Superior temporal gyrus (tissue), 1 donor: Measurements from ENCODE around the gene SSR1.

Experiments used
- DNase-seq: peaks from one replicate; pipeline ENCODE4 v3.0.0-alpha.2; 2016; ENCODE audit errors: extremely low spot score

SSR1 gene

DNA sequence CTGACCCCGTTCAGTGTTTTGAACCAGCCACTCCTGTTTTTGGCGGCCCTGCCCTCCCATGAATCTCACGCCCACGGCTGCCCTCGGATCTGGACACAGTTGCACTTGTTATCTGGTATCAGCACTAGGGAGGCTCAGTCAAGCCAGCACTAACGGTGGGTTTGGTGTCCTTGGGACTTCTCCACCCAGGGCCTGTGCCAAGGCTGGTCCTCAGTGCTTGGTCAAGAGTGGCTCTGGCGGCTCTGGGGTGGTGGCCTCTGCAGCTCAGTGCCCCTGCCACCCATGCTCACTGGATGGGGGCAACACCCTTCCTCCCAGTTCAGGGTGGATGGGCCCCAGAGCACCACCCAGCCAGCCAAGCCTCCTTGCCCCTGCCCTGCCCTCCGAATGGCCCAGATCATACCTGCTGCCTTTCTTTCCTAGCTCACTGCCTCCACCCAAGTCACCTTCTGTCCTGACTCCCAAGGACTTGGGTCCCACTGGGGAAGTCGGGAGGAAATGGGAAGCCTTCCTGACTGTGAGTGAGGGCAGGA lies 54.7 kb downstream of the SSR1 start:
- DNase-seq: no peak

DNA sequence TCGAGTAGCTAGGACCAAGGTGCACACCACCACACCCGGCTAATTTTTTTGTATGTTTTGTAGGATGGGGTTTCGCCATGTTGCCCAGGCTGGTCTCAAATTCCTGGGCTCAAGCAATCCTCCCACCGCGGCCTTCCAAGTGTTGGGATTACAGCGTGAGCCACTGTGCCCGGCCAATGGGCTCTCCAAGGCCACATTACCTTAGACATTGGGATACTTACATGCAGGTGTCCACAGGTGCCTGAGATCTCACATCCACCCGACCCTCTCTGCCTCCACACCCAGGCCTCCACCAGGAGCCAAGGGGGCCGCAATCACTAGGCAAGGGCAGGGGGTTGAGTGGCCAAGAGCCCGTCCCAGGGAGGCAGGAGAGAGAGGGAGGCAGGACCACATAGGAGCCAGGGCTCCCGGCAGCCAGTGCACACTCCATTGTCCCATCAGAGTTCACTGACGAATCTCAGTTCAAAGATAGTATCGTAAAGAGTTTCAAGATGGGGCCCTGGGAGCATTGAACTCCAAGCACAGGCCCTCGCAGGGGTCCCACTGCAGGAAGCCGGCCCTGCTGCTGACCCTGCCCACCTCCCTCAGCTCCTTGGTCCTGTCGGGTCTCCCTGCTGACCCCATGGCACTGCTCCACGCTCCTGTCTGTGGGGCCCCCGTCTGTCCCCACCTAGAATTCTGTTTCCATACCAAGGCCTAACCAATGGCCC lies 55.3 kb downstream of the SSR1 start:
- no peak for DNase-seq

DNA sequence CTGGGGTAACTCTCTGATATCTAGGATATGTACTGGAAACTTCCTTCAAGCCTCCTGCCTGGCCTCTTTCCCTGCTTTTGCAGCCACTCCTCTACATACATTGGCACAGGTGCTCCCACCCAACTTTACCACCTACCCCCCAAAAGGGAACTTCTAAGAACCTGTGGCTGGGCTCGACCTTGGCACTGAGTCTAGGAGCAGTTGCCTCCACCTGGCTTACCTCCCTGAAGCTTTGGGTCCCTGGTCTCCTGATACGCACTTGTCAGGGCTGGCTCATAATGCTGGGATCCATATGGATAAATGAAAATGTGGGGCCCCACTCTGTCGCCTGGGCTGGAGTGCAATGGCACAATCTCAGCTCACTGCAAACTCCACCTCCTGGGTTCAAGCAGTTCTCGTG lies 56.2 kb downstream of the SSR1 start:
- no peak for DNase-seq

DNA sequence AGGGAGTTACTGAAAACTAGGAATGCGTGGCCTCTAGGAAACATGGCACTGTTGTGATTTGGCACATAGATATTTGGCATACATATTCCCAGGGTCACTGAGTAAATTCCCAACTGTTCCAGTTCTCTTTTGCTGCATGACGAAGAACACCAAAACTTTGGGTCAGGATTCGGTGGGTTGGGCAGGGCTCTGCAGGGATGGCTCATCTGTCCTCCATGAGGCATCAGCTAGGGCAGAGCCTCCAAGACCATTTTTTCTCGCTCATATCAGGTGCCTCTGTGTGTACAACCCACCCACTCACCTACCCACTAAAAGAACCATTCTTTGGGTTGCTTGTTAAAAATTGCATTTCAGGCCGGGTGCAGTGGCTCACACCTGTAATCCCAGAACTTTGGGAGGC lies 57.1 kb downstream of the SSR1 start:
- DNase-seq: no peak

DNA sequence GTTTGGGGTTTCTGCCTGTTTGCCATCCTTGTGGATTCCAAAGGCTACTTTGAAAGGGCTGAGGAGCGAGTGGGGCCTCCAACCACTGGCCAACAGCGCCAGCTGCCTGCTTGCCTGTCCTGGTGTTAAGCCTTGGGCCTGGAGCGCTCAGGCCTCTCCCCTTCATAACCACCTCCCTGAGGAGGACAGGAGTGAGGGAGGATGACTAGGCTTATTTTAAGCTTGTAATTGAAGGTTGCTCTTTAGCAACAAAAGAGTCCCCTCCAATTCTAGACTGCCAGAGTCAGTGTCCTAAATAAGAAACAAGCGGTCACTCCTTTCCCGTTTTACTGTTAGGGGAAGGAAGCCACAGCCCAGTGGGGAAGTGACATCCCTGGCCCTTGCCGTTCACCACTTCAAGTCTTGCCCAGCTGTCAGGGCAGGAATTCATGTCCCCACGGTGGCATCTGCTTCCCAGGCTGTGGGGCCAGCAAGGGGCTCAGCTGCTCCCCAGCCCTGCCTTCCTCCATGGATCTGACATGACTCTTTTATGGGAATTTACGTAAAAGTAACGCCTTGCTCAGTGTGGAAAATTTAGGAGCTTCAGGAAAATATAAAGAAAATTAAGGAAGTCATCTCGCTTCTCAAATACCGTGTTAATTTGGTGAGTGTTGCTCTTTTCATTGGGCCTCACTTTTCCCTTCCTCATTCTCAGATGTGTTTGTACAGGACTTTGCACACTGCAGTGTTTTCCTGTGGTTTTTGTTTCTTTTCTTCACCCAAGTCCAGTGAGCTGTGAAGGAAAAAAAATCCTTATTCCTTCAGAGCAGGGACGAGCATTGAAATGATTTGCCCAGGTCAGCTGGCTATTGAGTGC lies 57.8 kb downstream of the SSR1 start:
- peak; percentile 10 for DNase-seq

DNA sequence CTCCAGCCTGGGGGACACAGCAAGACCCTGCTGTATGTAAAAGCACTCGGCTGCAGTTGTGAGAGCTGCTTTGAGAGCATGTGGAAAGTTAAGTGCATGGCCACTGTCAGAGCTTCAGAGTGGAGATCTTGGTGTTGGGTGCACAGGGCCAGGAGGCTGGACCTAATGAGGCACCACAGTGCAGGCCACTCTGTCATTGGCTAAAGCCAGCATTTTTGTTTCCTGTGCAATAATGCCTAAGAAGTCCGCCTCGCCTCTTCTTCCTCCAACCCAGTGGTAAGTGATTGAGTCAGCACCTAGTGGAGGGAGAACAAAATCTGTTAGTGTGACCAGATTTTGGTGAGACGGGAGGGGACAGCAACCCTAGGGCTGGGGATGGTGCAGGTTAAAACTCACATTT lies 60.6 kb downstream of the SSR1 start:
- DNase-seq: no peak

DNA sequence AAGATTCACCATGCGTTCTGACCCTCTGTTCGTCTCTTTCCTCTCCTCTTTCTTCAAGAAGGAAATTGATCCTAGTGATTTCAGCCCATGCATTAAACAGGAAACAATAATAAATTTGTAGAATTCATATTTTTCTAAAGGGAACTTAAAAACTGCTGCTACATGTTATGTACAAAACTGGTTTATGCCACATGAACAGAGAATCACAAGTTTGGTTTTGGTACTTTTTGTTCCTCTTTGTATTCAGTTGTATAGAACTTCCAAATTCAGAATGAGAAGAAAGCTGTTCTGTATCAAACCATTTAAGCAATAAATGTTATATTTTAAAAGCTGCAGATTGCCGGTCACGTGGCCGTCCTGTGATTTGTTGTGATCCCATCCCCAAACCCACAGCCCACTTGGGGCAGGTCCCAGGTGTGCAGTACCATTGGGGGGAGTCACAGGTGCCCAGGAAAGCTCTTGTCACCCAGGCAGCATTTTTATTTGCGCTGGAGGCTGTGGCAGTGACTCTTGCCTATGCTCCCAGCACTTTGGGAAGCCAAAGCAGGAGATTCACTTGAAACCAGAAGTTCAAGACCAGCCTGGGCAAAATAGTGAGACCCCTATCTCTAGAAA lies 61.2 kb downstream of the SSR1 start:
- DNase-seq: no peak

DNA sequence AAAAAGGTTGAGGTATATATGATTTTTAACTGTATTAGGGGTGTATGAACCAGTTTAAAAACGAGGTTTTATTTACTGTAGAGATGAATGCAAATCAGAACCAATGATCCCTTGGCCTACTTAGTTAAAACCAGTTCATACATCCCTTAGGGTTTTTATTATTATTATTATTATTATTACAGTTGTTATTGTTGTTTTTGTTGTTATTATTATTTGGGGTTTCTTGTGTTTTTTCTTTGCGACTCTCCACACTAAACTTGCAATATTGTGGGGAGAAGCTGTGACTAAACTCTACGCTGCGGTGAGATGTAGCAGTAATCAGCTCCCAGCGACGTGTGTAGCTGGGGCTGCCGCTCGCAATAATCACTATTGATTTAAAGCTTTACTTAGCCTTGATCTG lies 62.2 kb downstream of the SSR1 start:
- no peak for DNase-seq

DNA sequence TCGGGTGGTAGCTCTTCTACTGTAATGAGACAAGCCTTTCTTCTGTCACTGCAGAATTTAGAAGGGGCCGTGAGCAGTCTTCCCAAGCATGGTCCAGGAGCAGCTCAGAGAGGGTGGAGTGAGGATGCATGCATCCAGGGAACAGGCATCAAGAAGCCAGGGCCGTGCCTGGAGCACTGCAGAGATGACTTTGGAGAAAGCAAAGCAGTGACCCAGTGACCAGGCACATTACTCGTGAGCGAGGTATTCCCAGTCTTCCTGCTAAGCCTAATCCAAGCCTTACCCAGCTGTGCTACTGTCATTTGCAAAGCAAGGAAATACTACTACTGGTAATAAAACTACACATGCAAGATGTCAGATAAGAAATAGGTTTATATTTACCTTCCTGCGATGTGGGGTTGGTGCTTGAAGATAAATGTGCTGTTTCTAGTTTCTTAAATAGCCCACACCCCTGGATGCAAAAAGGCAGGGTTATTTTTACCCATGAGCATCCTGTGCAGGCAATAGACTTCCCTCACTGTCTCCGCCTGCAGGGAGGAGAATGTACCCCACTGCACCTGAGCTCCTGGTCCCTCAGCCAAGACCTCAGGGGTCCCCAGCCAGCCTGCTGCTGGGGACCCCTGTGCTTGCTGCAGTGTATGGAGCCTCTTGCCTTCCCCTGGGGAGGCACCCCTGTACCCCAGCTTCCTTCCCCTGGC lies 62.9 kb downstream of the SSR1 start:
- DNase-seq: no peak

DNA sequence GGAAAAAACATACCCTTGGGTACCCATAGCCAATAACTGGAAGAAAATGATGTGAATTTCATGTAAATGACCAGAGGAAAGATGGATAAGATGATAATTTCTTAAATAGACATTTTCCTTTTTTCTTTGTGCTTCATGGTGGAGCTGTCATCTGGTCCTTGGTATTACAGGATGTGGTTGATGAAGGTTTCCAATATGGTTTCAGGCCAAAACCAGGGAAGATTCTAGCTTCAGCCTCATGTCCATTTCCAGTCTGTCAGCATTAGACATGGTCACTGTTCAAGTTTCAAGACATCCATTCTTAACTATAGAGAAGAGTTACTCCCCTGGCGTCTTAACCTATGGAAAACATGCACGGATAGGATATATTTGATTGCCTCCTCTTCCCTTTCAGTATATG lies 63.6 kb downstream of the SSR1 start:
- no peak for DNase-seq

DNA sequence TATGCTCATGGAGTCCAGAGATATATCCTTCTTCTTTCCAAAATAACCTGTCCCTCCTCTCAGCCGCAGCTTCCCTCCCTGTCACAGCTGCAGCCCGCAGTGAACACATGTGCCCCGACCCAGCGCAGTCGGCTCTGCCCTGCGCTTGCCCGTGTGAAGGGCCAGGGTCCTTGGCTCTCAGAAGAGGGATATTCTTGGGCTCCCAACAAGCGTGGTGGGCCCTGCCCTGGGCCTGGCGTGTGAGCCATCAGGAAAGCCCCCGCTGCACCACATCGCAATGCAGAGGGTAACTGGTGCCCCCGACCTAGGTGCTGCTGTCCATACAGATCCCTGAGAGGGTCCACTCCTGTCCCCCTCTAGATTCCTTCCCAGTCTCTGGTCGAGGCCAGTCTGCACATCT lies 65.2 kb downstream of the SSR1 start:
- DNase-seq: no peak

DNA sequence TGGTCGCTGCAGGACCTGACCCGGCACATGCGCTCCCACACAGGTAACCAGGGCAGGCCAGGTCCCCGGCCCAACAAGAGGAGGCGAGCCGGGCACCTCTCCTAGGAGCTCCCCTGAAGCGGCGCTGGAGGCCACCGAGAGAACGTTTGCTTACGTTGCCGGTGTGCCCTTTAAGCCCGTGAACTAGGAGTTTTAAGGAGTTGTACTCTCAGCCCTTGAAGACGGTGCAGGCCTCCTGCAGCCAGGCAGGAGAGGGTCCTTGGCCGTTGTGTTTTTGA lies 65.9 kb downstream of the SSR1 start:
- DNase-seq: no peak

DNA sequence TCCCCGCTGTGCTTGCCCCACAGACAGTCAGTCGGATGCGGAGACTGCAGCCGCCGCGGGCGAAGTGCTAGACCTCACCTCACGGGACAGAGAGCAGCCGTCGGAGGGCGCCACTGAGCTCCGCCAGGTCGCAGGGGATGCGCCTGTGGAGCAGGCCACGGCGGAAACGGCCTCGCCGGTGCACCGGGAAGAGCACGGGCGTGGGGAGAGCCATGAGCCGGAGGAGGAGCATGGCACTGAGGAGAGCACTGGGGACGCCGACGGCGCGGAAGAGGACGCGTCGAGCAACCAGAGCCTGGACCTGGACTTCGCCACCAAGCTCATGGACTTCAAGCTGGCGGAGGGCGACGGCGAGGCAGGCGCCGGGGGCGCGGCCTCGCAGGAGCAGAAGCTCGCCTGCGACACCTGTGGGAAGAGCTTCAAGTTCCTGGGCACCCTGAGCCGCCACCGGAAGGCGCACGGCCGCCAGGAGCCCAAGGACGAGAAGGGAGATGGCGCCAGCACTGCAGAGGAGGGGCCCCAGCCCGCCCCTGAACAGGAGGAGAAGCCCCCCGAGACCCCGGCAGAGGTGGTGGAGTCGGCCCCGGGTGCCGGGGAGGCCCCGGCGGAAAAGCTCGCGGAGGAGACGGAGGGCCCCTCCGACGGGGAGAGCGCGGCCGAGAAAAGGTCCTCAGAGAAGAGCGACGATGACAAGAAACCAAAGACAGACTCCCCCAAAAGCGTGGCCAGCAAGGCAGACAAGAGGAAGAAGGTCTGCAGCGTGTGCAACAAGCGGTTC lies 66.4 kb downstream of the SSR1 start:
- no peak for DNase-seq

DNA sequence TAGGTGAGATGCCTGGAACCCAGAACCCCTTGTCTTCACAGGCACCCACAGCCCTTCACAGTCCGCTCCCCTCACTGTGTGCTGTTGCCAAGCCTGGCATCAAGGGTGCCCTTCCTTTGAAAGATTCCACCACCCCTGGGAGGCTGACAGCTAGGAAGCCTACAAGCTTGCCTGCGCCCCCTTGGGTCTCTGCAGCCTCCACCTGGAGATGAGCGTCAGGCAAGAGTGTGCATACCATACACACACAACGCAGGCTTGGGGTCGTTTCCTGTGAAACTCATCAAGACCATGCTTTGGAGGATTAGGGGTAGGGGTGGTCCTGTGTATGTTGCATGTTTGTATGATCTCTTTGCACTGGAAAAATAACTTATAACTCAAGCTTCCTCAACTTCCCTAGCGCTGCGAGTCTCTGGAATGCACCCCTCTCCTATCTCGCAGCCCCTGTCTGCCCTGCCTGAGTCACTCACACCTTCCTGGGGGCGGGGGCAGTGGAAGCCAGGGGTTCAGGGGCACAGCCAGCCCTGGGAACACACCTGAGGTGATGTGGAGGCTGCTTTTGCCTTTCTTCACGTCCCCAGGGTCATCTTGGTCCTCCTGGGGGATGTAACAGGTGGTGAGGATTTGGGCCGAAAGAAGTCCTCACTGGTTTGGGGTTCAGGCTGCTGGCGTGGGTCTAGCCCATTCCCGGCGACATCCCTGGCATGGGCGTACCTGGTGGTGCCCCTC lies 67.2 kb downstream of the SSR1 start:
- no peak for DNase-seq

DNA sequence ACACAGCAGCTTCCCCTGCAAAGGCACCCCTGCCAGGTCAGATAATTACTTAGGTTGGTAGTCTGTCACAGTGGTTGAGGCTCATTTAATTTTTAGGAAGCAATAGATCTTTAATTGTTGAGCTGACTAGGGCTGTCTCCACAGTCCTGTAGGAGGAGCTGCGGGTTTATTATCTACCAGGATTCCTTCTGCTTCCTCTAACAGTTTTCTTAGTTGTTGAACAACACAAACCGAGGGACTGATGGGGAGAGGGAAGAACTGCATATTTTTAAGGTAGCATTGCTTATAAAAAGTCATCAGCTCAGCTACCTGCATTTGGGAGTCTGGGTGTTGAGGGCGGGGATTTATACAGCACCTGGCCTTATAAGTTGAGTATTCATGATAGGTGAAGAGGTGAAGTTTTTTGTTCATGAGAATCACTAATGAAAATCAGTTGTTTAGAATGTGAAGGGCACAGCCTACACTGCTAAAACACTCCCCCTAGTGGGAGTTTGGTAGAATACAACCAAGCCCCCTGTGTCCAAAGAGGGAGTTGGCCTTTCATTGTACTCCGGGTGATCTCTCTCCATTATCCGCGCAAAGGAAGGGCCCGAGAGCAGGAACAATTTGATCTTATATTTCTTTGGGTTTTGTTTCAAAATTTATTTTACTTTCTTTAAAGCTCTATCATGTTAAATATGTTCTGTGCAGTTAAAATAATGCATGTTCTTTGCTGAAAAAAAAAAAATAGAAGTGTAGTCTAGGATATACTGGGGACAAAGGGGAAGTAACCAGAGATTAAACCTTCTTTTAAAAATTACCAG lies 69.6 kb downstream of the SSR1 start:
- peak; percentile 91 for DNase-seq

DNA sequence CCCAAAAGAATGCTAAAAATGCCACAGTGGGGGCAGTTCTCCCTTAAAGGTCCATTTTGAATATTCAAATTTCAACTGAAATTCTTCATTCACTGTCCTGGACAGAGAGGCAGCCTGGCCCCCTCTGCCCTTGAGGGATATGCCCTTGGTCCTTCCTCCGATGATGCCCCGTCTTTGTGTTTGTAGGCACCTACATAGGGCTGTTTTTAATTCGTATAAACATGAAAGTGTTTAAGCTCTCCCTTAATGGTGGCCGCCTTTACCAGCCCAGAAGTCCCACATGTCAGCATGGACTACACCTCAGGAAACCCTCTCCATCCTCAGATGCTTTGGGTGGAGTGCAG lies 70.2 kb downstream of the SSR1 start:
- no peak for DNase-seq

DNA sequence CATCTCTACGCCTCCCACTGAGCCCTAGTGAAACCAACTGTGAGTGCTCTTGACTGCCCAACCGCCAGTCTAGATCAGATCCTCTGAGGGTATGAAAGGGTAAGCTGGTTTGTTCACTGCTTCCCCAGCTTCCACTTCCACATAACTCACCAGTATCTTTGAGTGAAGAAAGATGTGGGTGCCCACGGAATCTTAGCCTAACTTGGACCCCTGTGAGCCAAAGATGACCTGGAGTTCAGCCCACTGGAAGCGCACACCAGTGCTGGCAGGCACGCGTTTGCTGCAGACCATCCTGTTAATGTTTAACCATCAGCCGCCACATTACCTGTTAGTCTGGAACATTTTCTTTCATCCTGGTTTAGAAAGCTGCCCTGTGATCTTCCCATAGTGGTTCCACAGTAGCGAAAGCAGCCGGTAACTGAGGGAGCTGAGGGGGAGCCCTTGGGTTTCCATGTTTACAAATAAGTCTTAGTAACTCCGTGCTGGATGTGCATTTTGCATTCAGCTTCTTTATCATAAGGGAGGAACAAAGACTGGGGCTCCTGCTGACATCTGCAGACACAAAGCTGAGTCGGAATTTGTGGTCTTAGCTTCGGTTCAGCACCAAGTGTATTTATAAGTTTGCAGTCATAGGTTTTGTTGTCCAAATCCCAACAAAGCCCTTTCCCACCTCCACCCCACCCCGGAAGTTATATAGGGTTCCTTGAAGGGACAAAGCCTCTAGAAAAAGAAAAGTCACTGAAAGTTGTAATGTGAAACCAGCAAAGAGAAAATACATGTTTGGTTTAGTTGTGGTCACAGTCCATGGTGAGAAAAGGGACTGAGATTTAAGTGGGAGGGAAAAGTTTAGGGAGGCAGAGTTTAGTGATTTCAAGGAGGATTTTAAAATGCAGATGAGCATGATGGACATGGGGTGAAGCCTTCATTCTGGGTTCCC lies 71.0 kb downstream of the SSR1 start:
- DNase-seq: no peak

DNA sequence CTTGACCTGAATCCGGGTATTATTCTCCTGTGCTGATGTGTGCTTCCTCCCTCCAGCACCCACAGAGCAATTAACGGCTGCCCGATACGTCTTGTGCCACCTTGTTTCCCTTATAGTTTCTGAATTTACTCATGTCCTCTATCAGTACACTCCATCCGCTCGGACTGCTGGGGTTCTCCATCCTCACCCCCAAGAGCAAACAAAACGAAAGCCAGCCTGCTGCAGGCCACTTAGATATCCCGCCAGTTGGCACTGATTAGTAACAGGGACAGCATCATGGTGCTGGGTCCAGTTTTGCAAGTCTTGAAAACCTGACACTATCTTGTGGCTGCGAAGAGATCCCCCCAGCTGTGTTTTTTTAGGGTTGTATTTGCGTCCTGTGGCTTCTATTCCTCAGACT lies 71.8 kb downstream of the SSR1 start:
- DNase-seq: no peak

DNA sequence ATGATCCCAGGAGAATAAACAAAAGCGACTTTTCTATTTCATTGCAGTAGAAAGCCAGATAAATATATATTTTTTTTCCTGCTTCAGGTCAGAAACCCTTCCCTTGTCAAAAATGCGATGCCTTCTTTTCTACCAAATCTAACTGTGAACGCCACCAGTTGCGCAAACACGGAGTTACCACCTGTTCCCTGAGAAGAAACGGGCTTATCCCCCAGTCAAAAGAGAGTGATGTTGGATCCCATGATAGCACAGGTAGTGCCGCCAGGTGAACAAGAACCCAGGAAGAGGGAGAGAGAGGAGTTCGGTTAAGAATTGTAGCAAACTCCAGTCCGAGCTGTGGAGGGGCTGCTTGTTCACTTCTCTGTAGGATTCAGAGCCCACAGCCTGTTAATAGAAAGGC lies 72.6 kb downstream of the SSR1 start:
- DNase-seq: no peak
